GM18508 (cell line): ENCODE measurements around the gene TULP4.
A peak's percentile ranks its signal among the peaks of the same experiment; 100 is the strongest.

Experiments
- ATAC-seq: cut with Tn5 transposase; IDR thresholded peaks from one replicate; pipeline ENCODE4 v1.9.1; 2021; ENCODE audit warnings: moderate number of reproducible peaks; ENCODE audit not compliant: insufficient read depth, unreplicated experiment

Gene TULP4, protein sequence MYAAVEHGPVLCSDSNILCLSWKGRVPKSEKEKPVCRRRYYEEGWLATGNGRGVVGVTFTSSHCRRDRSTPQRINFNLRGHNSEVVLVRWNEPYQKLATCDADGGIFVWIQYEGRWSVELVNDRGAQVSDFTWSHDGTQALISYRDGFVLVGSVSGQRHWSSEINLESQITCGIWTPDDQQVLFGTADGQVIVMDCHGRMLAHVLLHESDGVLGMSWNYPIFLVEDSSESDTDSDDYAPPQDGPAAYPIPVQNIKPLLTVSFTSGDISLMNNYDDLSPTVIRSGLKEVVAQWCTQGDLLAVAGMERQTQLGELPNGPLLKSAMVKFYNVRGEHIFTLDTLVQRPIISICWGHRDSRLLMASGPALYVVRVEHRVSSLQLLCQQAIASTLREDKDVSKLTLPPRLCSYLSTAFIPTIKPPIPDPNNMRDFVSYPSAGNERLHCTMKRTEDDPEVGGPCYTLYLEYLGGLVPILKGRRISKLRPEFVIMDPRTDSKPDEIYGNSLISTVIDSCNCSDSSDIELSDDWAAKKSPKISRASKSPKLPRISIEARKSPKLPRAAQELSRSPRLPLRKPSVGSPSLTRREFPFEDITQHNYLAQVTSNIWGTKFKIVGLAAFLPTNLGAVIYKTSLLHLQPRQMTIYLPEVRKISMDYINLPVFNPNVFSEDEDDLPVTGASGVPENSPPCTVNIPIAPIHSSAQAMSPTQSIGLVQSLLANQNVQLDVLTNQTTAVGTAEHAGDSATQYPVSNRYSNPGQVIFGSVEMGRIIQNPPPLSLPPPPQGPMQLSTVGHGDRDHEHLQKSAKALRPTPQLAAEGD (N-terminal part only)

DNA sequence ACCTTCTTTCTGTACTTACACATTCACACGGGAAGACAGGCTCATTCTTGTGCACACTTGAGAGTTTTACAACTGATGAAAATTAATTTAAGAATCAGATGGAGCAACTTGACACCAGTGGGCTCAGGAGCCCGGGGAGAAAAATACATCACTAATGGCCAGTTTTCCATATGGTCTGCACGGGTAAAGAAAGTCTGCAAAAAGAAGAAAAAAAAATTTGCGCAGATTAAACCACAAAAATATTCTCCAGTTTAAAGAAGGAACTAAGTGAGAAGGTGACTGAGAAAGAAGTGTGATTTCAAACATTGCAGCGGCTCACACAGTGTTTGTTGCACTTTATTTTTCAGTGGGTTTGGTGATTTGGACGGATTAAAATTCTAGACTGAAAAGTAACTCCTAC, at the start of gene TULP4:
Gene TULP4, plus strand, starts transcription at position 301 of the 400 bp plus-strand sequence. CDS start 1,552 bp downstream, outside the sequence.
- no peak for ATAC-seq

DNA sequence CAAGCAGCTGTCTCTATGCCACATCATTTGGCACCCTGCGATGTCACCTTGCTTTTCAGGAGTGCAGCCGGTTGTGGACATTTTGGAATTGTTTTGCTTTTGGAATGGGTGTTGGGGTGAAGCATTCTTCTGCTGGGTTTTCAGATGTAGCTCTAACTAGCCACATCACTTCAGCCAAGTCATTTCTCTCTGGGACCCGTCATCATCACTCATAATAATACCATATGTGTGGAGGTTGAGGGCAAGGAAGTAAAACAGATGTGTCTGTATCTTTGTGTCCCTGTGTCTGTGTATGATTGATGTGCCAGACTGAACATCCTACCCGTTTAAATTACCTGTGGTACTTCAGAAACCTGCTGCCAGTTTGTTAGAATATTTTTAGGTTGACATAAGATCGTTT, 49.5 kb upstream of the TULP4 start:
- no peak for ATAC-seq

GRCh38 chr6:158264180-158264579, 48.1 kb upstream of the TULP4 start:
- ATAC-seq = no peak

GRCh38 chr6:158266131-158266530, 46.1 kb upstream of the TULP4 start:
- ATAC-seq = no peak

GRCh38 chr6:158268361-158269147, 43.7 kb upstream of the TULP4 start:
- ATAC-seq = no peak

DNA sequence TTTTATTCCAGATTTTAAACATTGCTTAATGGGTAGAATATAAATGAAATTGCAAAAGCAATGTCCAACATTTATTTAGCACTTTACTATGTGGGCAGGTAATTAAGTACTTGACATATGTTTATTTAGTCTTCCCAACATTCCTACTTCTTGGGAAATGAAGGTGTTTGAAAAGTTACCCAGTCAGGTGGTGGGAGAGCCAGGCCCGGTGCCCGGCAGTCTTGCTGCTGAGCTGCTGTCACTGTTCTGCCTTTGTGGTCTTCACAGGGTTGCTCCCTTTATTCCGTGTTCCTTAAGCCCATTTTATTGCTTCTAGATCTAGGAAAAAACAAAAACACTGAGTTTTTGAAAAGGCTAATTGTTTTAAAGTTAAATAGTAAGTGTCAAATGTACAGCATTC, 42.6 kb upstream of the TULP4 start:
- ATAC-seq = no peak

DNA sequence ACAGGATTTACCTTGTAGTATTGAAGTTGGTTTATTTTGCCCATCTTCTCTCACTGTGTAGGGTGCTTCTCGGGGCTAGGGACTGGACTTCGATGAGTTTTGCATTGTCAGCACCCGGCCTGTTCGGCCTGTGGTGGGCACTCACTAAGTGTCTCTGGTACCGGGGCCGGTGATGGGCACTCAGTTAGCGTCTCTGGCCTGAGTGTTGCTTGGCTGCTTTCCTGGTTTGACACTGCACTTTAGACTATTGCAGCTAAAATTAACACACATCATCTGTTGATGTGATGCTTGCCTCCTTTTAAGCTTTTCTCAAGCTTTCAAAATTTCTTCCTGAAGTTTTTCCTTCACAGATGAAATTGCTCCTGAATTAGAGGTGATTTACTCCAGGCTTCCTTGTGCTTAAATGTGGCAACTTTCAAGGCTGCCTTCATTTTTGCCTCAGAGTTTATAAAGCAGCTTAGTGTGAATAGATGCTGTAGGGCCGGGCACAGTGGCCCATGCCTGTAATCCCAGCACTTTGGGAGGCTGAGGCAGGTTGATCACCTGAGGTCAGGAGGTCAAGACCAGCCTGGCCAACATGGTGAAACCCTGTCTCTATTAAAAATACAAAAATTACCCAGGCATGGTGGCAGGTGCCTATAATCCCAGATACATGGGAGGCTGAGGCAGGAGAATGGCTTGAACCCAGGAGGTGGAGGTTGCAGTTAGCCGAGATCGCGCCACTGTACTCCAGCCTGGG, 41.7 kb upstream of the TULP4 start:
- no peak for ATAC-seq

DNA sequence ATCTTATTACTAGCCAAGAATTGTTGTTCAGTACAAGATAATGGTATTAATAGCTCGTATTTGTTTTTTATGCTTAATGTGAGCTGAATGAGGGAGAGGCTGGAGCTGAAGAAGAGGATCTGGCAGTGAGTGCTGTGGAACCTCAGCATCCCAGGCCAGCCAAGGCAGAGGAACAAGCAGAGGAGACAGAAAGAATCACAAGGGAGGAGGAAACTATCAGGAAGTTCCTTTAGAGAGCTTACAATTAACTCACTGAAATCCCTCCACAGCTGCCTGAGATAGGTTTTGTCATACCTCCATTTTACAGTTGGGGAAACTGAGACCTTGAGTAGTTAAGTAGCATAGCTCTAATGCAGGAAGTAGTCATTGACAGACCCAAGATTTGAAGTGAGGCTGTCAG, 39.9 kb upstream of the TULP4 start:
- ATAC-seq = no peak

GRCh38 chr6:158278004-158278403, 34.3 kb upstream of the TULP4 start:
- no peak for ATAC-seq

DNA sequence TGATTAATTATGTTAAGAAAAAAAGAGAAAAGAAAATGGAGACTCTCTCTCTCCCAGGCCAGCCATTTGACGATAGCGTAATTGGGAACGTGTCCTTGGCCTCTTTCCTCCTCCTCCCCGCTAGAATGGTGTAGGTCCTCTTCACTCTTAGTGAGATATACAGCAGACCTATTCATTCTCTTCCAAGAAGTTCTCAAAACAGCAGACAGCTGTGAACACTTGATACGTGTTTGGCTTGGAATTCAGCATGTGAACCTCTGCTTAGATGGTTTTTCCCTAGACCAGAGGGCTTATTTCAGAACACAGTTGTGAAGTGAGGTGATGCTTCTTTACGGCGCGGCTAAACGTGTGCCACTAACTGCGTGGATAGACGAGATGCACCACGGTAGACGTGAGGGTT, 32.6 kb upstream of the TULP4 start:
- ATAC-seq = no peak

GRCh38 chr6:158283304-158283980, 28.8 kb upstream of the TULP4 start:
- no peak for ATAC-seq

GRCh38 chr6:158284007-158284875, 28.0 kb upstream of the TULP4 start:
- no peak for ATAC-seq

DNA sequence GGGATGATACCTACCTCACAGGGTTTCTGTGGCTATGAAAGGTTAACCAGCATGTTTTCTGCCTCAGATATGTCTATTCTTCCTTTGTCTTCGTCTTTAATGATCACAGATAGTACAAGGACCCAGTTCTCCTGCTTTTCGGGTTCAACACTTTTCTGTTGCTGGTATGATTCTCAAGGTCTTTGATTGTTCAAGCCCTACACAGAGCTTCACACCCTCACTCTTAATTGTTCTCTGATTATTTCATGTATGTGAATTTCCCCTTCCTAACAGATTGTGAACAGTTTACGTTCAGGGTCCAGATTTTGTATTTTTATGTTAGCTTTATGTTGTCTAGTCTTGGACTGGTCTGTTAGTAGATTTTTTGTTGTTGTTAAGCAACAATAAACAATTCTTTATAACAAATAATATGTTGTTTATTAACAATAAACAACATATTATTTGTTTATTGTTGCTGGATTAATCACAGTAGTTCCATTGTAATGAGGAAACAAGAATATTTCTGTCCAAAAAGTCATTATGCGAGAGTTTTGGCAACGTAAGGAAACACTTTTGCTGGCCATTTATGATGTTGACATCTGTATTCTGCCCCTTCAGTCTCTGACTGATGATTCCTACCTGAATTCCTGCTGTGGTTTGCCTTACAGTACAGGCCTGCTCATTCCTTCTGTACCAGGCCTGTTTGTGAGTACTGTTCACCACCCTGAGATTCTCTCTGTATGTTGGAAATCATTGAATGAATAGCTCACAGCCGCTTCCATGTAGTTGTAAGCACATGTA, 27.2 kb upstream of the TULP4 start:
- ATAC-seq = no peak

GRCh38 chr6:158285656-158286021, 26.6 kb upstream of the TULP4 start:
- no peak for ATAC-seq

GRCh38 chr6:158286413-158286812, 25.9 kb upstream of the TULP4 start:
- no peak for ATAC-seq

- no peak for ATAC-seq
Measured at GRCh38 chr6:158287047-158287446, 25.2 kb upstream of the TULP4 start.

GRCh38 chr6:158290040-158290439, 22.2 kb upstream of the TULP4 start:
- ATAC-seq = no peak

DNA sequence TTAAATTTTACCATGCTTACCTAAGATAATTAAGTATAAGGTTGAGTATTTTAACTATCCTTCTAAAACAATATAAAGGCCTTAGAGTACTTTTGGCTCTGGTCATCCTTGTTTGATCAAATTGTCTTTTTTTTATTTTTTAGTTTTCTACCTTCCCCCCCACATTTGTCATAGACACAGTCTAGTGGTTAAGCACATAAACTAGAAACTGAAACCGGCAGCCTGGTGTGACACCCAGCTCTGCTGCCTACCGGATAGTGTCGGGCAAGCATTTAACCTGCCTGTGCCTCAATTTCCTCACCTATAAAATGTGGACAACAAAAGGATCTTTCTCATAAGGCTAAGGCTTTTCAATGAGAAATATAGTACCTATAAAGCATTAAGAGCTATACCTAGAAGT, 21.6 kb upstream of the TULP4 start:
- ATAC-seq = peak; percentile 63
